Measurements from ENCODE around the gene PFDN1. TPM values are rescaled to one million over a fixed set of nuclear protein-coding genes. Genes with fewer than 3 reads are reported as not detected.

Gene PFDN1
- total and polyA plus RNA-seq, 9 of the 15 experiments (the other 6 are each of a cell fraction or from before 2014, with no cell fraction given), result 45.5 to 215 (median 78.0) TPM

DNA sequence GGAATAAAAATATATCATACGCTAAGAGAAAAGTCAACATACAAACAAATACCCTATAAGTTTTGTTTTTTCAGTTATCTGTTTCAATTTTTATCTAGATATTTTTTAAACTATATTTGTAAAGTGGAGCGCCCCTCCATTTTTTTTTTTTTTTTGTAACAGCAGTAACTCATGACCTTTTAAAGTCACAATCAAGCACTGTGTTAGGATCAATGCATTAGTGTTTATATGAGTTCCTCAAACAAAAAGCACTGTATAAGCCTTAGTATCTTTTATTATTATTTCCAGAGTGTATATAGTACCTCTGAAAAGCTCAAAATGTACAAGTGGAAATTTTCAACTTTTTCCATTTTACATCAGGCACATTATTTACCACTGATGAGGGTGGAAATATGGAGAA, 20.6 kb downstream of the PFDN1 start:
- Histone ChIP-seq H3K4me1 (replicated peaks in 1 of 2; ENCODE audit: control insufficient read depth in 2 of 2, insufficient read depth in 2 of 2, low read length in 2 of 2) (0 out of 5 replicates have a peak, but pooled peaks cover 0 to 3% of the 10 kb centered on the region in 2 experiments), H3K9me3 (replicated peaks; ENCODE audit: control insufficient read depth, insufficient read depth, low read depth, low read length) (no peaks in the 10 kb centered on the region; the same call in 1 of the 2 replicates), H2AFZ (ENCODE audit: low read depth, low read length) (no peak overlapping the region), H3K4me2 (ENCODE audit: insufficient read depth, low read length) (no peak overlapping the region), H3K27me3 (ENCODE audit: control insufficient read depth in 2 of 2, insufficient read depth in 2 of 2, low read length in 2 of 2) (no peaks in the 10 kb centered on the region), H3K4me3 (no peak overlapping the region), H3K9me1 (ENCODE audit: control insufficient read depth, insufficient read depth, low read length) (no peaks in the 10 kb centered on the region), H4K20me1 (replicated peaks; ENCODE audit: control insufficient read depth, insufficient read depth, low read length) (no peaks in the 10 kb centered on the region), H3K36me3 (ENCODE audit: control insufficient read depth, insufficient read depth, low read length) (peaks cover 9% of the 10 kb centered on the region; the same call in 2 of the 3 replicates), H3K9ac (ENCODE audit: insufficient read depth in 1 of 2, low read depth in 2 of 2, low read length in 2 of 2) (no peak overlapping the region), H3K27ac (ENCODE audit: extremely low read depth, low read depth, low read length) (no peak overlapping the region), H3K79me2 (ENCODE audit: control insufficient read depth, insufficient read depth, low read length) (peaks cover 35% of the 10 kb centered on the region)
- POLR2A ChIA-PET, result interaction anchor here (3.7 kb wide), 1 partner anchor 14 kb away, joined by 10 read pairs; no protein-coding TSS in a partner anchor
- in situ Hi-C loops (cut with MboI) (no loop called here), intact Hi-C loops (cut with micrococcal nuclease) (no loop called here)
- no TSS peak for BruUV-seq (replicated peaks)
- ATAC-seq (no peak), DNase-seq (ENCODE audit: extremely low read depth in 1 of 4, low spot score in 3 of 4) (no peak), FAIRE-seq (no peak)
- WGBS (ENCODE audit: insufficient coverage, low coverage, missing lambda C conversion rate), result 100% methylated on average over 2 of the region's 2 CpGs
- CTCF ChIA-PET (ENCODE audit: low intra/inter-chr PET ratio), result interaction anchor here (0.6 kb wide), 1 partner anchor 401 kb away, joined by 4 read pairs; no protein-coding TSS in a partner anchor
- TF ChIP-seq TARDBP (IDR thresholded peaks at IDR 0.05) (no peak), CSDE1 (IDR thresholded peaks at IDR 0.05) (no peak)

DNA sequence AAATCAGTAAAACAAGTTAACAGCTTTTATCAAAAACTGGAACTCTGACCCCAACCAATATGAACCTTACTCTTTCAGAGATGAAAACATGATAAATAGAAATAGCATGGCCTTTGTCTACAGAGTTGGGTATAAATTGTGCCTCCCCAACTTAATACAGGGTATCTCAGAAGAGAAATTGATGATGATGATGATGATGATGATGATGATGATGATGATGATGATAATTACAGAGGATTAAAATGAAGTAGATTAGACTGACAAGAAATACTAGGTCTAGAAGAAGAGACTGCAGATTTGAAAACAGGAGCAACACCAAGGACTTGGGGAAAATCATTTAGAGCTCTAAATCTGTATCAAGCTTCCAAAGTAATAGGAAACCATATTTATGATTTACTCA, 27.1 kb downstream of the PFDN1 start:
- in situ Hi-C loops (cut with MboI), result no loop called here
- peaks cover 16% of the 10 kb centered on the region; the same call in 2 of the 3 replicates for H3K36me3 ChIP-seq (ENCODE audit: control insufficient read depth, insufficient read depth, low read length)
- intact Hi-C loops (cut with micrococcal nuclease), result no loop called here
- H3K9me3 ChIP-seq (replicated peaks; ENCODE audit: control insufficient read depth, insufficient read depth, low read depth, low read length), result no peaks in the 10 kb centered on the region; the same call in 1 of the 2 replicates
- no peak overlapping the region for H3K9ac ChIP-seq (ENCODE audit: insufficient read depth in 1 of 2, low read depth in 2 of 2, low read length in 2 of 2)
- no peak overlapping the region for H3K4me2 ChIP-seq (ENCODE audit: insufficient read depth, low read length)
- BruUV-seq (replicated peaks), result no TSS peak
- POLR2A ChIA-PET, result interaction anchor here (0.6 to 1.6 kb wide), 5 partner anchors 13 to 39 kb away, joined by 3 read pairs; no protein-coding TSS in a partner anchor
- ATAC-seq, result no peak
- no peak for DNase-seq (ENCODE audit: extremely low read depth in 1 of 4, low spot score in 3 of 4)
- H3K79me2 ChIP-seq (ENCODE audit: control insufficient read depth, insufficient read depth, low read length), result no peaks in the 10 kb centered on the region
- CTCF ChIA-PET (ENCODE audit: low intra/inter-chr PET ratio), result no interaction called here
- H3K4me3 ChIP-seq, result no peak overlapping the region
- H3K27me3 ChIP-seq (ENCODE audit: control insufficient read depth in 2 of 2, insufficient read depth in 2 of 2, low read length in 2 of 2), result no peaks in the 10 kb centered on the region
- H4K20me1 ChIP-seq (replicated peaks; ENCODE audit: control insufficient read depth, insufficient read depth, low read length), result no peaks in the 10 kb centered on the region
- no peak overlapping the region for H3K27ac ChIP-seq (ENCODE audit: extremely low read depth, low read depth, low read length)
- no peak for FAIRE-seq
- no peak overlapping the region for H2AFZ ChIP-seq (ENCODE audit: low read depth, low read length)
- no peaks in the 10 kb centered on the region for H3K9me1 ChIP-seq (ENCODE audit: control insufficient read depth, insufficient read depth, low read length)
- no peaks in the 10 kb centered on the region for H3K4me1 ChIP-seq (replicated peaks in 1 of 2; ENCODE audit: control insufficient read depth in 2 of 2, insufficient read depth in 2 of 2, low read length in 2 of 2)
- TF ChIP-seq, protein P1, sequence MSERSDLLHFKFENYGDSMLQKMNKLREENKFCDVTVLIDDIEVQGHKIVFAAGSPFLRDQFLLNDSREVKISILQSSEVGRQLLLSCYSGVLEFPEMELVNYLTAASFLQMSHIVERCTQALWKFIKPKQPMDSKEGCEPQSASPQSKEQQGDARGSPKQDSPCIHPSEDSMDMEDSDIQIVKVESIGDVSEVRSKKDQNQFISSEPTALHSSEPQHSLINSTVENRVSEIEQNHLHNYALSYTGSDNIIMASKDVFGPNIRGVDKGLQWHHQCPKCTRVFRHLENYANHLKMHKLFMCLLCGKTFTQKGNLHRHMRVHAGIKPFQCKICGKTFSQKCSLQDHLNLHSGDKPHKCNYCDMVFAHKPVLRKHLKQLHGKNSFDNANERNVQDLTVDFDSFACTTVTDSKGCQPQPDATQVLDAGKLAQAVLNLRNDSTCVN (CRISPR knock-in tag; IDR thresholded peaks at IDR 0.05), result no peak
- TF ChIP-seq ZKSCAN8 (CRISPR knock-in tag; IDR thresholded peaks at IDR 0.05) (no peak), GTF2A2 (tag; IDR thresholded peaks at IDR 0.05) (no peak), C11orf30 (IDR thresholded peaks at IDR 0.05; ENCODE audit: low read depth) (no peak), ZNF217 (CRISPR knock-in tag; IDR thresholded peaks at IDR 0.05) (no peak), ZNF134 (CRISPR knock-in tag; conservative IDR thresholded peaks at IDR 0.05) (no peak), FOXM1 (IDR thresholded peaks at IDR 0.05; ENCODE audit: low read depth) (no peak), FOXM1 (CRISPR knock-in tag; IDR thresholded peaks at IDR 0.05; ENCODE audit: low read depth) (no peak), SRF (CRISPR knock-in tag; IDR thresholded peaks at IDR 0.05) (no peak), MTA2 (IDR thresholded peaks at IDR 0.05; ENCODE audit: low read depth) (no peak)
- TF ChIP-seq, protein P2, sequence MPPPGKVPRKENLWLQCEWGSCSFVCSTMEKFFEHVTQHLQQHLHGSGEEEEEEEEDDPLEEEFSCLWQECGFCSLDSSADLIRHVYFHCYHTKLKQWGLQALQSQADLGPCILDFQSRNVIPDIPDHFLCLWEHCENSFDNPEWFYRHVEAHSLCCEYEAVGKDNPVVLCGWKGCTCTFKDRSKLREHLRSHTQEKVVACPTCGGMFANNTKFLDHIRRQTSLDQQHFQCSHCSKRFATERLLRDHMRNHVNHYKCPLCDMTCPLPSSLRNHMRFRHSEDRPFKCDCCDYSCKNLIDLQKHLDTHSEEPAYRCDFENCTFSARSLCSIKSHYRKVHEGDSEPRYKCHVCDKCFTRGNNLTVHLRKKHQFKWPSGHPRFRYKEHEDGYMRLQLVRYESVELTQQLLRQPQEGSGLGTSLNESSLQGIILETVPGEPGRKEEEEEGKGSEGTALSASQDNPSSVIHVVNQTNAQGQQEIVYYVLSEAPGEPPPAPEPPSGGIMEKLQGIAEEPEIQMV (tag; conservative IDR thresholded peaks at IDR 0.05; ENCODE audit: low read depth), result no peak

Data from K562 (cell line).